ELF-1 (cell line): ENCODE results near the gene MAGEB3.

Experiments used
- DNase-seq: peaks from one replicate; pipeline ENCODE4 v3.0.0-alpha.2; 2016; ENCODE audit warnings: low read depth, low spot score

The MAGEB3 gene

GRCh38 chrX:30278365-30278764, 47.9 kb downstream of the MAGEB3 start:
- no peak for DNase-seq

GRCh38 chrX:30280428-30280827, 50.0 kb downstream of the MAGEB3 start:
- DNase-seq = no peak

- DNase-seq = no peak
Observed at GRCh38 chrX:30282527-30282926, 52.1 kb downstream of the MAGEB3 start.

- DNase-seq = no peak
Observed at GRCh38 chrX:30283456-30284200, 53.2 kb downstream of the MAGEB3 start.
